Middle frontal gyrus (tissue), 1 donor: ENCODE results near the gene PCCA.

Experiments
- DNase-seq: peaks from one replicate; pipeline ENCODE4 v3.0.0-alpha.2; 2015; ENCODE audit warnings: low spot score; ENCODE audit errors: extremely low spot score

PCCA gene

GRCh38 chr13:100397627-100398026 is 308.7 kb downstream of the PCCA start:
- no peak for DNase-seq

- no peak for DNase-seq
Measured at GRCh38 chr13:100398360-100398759, 309.5 kb downstream of the PCCA start.

- no peak for DNase-seq
Measured at GRCh38 chr13:100399455-100399854, 310.6 kb downstream of the PCCA start.

- no peak for DNase-seq
Measured at GRCh38 chr13:100403675-100404074, 314.8 kb downstream of the PCCA start.

GRCh38 chr13:100409132-100409531 is 320.2 kb downstream of the PCCA start:
- no peak for DNase-seq

GRCh38 chr13:100423375-100423774 is 334.5 kb downstream of the PCCA start:
- no peak for DNase-seq

- DNase-seq, result no peak
Measured at GRCh38 chr13:100428986-100429385, 340.1 kb downstream of the PCCA start.

- no peak for DNase-seq
Measured at GRCh38 chr13:100432611-100433010, 343.7 kb downstream of the PCCA start.

GRCh38 chr13:100433475-100433874 is 344.6 kb downstream of the PCCA start:
- DNase-seq, result no peak

GRCh38 chr13:100434010-100434763 is 345.3 kb downstream of the PCCA start:
- DNase-seq, result no peak

- no peak for DNase-seq
Measured at GRCh38 chr13:100436099-100436498, 347.2 kb downstream of the PCCA start.

GRCh38 chr13:100438059-100438788 is 349.3 kb downstream of the PCCA start:
- no peak for DNase-seq

- no peak for DNase-seq
Measured at GRCh38 chr13:100439247-100439970, 350.5 kb downstream of the PCCA start.

- DNase-seq, result no peak
Measured at GRCh38 chr13:100440751-100441425, 352.0 kb downstream of the PCCA start.

GRCh38 chr13:100442095-100442832 is 353.4 kb downstream of the PCCA start:
- DNase-seq, result no peak

GRCh38 chr13:100443278-100443997 is 354.5 kb downstream of the PCCA start:
- no peak for DNase-seq

GRCh38 chr13:100443998-100444328 is 355.1 kb downstream of the PCCA start:
- no peak for DNase-seq

GRCh38 chr13:100447831-100448230 is 358.9 kb downstream of the PCCA start:
- DNase-seq, result no peak

GRCh38 chr13:100451923-100452322 is 363.0 kb downstream of the PCCA start:
- no peak for DNase-seq

GRCh38 chr13:100454876-100455275 is 366.0 kb downstream of the PCCA start:
- DNase-seq, result no peak
